Panc1 (cell line): Measurements from ENCODE around the gene PLPP4. TPM values are rescaled to one million over a fixed set of nuclear protein-coding genes. Genes with fewer than 3 reads are reported as not detected.

Experiments used
- ATAC-seq: fragments of 200-7000 bp; cut with Tn5 transposase; 2 replicates; pipeline ENCODE4 v1.9.1; 2020; ENCODE audit warnings: mild to moderate bottlenecking, moderate library complexity
- BruUV-seq: library from RNA; stranded (reverse); fragments of 400-500 nt; replicated peaks from 2 replicates; lab custom pipeline; 2021; lab: Mats Ljungman, UMichigan
- CTCF ChIA-PET: fragments of 300-600 bp; sonication (Branson Sonifier 250); formaldehyde crosslinking; loops from one replicate; lab custom pipeline; 2022; ENCODE audit warnings: antibody characterized with exemption; lab: Charles Lee
- POLR2A ChIA-PET: fragments of 300-600 bp; sonication (Branson Sonifier 250); formaldehyde crosslinking; loops from one replicate; lab custom pipeline; 2022; ENCODE audit warnings: antibody characterized with exemption; lab: Charles Lee
- DNase-seq: peaks from one replicate; pipeline ENCODE4 v3.0.0-alpha.2; 2010; ENCODE audit warnings: low read depth, low spot score
- H3K27ac ChIP-seq: 2 replicates; pipeline ENCODE4 v1.5.1; 2011; ENCODE audit warnings: mild to moderate bottlenecking, low read length, inconsistent platforms
- H3K27me3 ChIP-seq: fragments of 200-500 bp; sonication (Bioruptor generic); 2 replicates; pipeline ENCODE4 v1.6.0; 2014; ENCODE audit warnings: low read length, inconsistent platforms; ENCODE audit not compliant: control insufficient read depth, insufficient read depth
- H3K36me3 ChIP-seq: fragments of 200-500 bp; sonication (Bioruptor generic); 2 replicates; pipeline ENCODE4 v1.5.1; 2014; ENCODE audit warnings: inconsistent platforms, mild to moderate bottlenecking, low read length, moderate library complexity; ENCODE audit not compliant: control insufficient read depth, insufficient read depth
- H3K4me1 ChIP-seq: 2 replicates; pipeline ENCODE4 v1.5.1; 2011; ENCODE audit warnings: inconsistent platforms, mild to moderate bottlenecking, low read length, moderate library complexity; ENCODE audit not compliant: control insufficient read depth, insufficient read depth
- H3K4me3 ChIP-seq, 2 experiments: 2 replicates each; pipeline ENCODE4 v1.5.1; 2011 to 2012; ENCODE audit warnings: low read depth in 2 of 2, low read length in 2 of 2, mild to moderate bottlenecking in 2 of 2, inconsistent platforms in 1 of 2, moderate library complexity in 1 of 2
- H3K9me3 ChIP-seq: fragments of 200-500 bp; sonication (Bioruptor generic); 2 replicates; pipeline ENCODE4 v1.5.1; 2014; ENCODE audit warnings: low read depth, mild to moderate bottlenecking, inconsistent platforms, low read length, moderate library complexity; ENCODE audit not compliant: control insufficient read depth, insufficient read depth
- POLR2AphosphoS5 ChIP-seq: IDR thresholded peaks from 2 replicates; pipeline ENCODE4 v1.6.1; 2012; ENCODE audit warnings: mild to moderate bottlenecking, low read depth, low read length, moderate library complexity
- SIN3A ChIP-seq: IDR thresholded peaks from 2 replicates; pipeline ENCODE4 v1.6.1; 2012; ENCODE audit warnings: low read depth, mild to moderate bottlenecking, low read length, moderate library complexity, borderline replicate concordance; ENCODE audit not compliant: insufficient read depth
- TCF7L2 ChIP-seq: IDR thresholded peaks from 2 replicates; pipeline ENCODE4 v1.6.1; 2011; ENCODE audit warnings: mild to moderate bottlenecking, low read depth, low read length, inconsistent platforms
- in situ Hi-C: cut with HindIII; loops from 2 replicates; pipeline ENCODE4 v1.10.0; 2016; ENCODE audit warnings: low sequenced_read_pairs, low pct_unique_long_range_greater_than_20kb
- intact Hi-C: fragments of 100-400 bp; cut with micrococcal nuclease; formaldehyde crosslinking; loops from one replicate; pipeline ENCODE4 v1.10.0; 2022; ENCODE audit not compliant: unreplicated experiment
- total RNA-seq: library from RNA; stranded (reverse); gene quantifications from one replicate; pipeline ENCODE4 v1.2.1, GENCODE V29; 2021; ENCODE audit not compliant: unreplicated experiment
- TF ChIP-seq, protein P1 (sequence below): fragments of 450-650 bp; IDR thresholded peaks from 2 replicates; pipeline ENCODE4 v1.5.1; 2017; ENCODE audit warnings: mild to moderate bottlenecking
- TF ChIP-seq, protein P2 (sequence below), 2 experiments: IDR thresholded peaks; 2 replicates each; pipeline ENCODE4 v1.6.1; 2011 to 2012; ENCODE audit warnings: low read depth in 2 of 2, control low read depth in 1 of 2, low read length in 1 of 2, mild to moderate bottlenecking in 1 of 2, moderate library complexity in 1 of 2; ENCODE audit not compliant: insufficient read depth in 1 of 2

Gene PLPP4
- total RNA-seq, 1 experiment from 2014 or later = 0.18 TPM

DNA sequence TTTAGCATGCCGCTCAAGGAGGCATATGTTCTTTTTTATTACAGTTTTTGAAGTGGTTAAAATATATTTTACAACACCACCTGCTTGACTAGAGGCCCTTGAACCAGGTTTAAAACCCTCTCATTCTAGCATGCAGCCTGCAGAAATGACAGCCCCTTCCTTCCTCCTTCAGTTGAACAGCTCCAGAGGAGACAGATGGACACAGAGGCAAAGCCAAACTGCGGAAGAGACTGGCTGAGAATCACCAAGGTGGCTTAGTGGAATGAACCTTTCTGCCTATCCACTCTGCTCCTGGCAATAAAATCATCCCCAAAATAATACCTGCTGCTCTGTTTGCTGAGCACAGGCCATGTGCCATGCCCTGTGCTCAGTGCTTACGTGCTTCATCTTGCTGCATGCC is 23.9 kb upstream of the PLPP4 start:
- peaks cover 13% of the 10 kb centered on the region for H3K27me3 ChIP-seq
- POLR2A ChIA-PET = no interaction called here
- H3K27ac ChIP-seq = no peak overlapping the region
- H3K4me1 ChIP-seq = no peaks in the 10 kb centered on the region
- ATAC-seq (no peak), DNase-seq (no peak)
- CTCF ChIA-PET = no interaction called here
- intact Hi-C loops = no loop called here
- H3K36me3 ChIP-seq = no peaks in the 10 kb centered on the region
- TF ChIP-seq, protein P1, sequence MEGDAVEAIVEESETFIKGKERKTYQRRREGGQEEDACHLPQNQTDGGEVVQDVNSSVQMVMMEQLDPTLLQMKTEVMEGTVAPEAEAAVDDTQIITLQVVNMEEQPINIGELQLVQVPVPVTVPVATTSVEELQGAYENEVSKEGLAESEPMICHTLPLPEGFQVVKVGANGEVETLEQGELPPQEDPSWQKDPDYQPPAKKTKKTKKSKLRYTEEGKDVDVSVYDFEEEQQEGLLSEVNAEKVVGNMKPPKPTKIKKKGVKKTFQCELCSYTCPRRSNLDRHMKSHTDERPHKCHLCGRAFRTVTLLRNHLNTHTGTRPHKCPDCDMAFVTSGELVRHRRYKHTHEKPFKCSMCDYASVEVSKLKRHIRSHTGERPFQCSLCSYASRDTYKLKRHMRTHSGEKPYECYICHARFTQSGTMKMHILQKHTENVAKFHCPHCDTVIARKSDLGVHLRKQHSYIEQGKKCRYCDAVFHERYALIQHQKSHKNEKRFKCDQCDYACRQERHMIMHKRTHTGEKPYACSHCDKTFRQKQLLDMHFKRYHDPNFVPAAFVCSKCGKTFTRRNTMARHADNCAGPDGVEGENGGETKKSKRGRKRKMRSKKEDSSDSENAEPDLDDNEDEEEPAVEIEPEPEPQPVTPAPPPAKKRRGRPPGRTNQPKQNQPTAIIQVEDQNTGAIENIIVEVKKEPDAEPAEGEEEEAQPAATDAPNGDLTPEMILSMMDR = no peak
- TF ChIP-seq POLR2AphosphoS5 (no peak), TCF7L2 (no peak), SIN3A (no peak)
- TF ChIP-seq, protein P2, sequence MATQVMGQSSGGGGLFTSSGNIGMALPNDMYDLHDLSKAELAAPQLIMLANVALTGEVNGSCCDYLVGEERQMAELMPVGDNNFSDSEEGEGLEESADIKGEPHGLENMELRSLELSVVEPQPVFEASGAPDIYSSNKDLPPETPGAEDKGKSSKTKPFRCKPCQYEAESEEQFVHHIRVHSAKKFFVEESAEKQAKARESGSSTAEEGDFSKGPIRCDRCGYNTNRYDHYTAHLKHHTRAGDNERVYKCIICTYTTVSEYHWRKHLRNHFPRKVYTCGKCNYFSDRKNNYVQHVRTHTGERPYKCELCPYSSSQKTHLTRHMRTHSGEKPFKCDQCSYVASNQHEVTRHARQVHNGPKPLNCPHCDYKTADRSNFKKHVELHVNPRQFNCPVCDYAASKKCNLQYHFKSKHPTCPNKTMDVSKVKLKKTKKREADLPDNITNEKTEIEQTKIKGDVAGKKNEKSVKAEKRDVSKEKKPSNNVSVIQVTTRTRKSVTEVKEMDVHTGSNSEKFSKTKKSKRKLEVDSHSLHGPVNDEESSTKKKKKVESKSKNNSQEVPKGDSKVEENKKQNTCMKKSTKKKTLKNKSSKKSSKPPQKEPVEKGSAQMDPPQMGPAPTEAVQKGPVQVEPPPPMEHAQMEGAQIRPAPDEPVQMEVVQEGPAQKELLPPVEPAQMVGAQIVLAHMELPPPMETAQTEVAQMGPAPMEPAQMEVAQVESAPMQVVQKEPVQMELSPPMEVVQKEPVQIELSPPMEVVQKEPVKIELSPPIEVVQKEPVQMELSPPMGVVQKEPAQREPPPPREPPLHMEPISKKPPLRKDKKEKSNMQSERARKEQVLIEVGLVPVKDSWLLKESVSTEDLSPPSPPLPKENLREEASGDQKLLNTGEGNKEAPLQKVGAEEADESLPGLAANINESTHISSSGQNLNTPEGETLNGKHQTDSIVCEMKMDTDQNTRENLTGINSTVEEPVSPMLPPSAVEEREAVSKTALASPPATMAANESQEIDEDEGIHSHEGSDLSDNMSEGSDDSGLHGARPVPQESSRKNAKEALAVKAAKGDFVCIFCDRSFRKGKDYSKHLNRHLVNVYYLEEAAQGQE (IDR thresholded peaks at IDR 0.05; ENCODE audit: insufficient read depth in 1 of 2, low read depth in 2 of 2, low read length in 1 of 2) = no peak
- H3K4me3 ChIP-seq = no peak overlapping the region
- no TSS peak for BruUV-seq
- no peaks in the 10 kb centered on the region for H3K9me3 ChIP-seq
- in situ Hi-C loops = no loop called here

DNA sequence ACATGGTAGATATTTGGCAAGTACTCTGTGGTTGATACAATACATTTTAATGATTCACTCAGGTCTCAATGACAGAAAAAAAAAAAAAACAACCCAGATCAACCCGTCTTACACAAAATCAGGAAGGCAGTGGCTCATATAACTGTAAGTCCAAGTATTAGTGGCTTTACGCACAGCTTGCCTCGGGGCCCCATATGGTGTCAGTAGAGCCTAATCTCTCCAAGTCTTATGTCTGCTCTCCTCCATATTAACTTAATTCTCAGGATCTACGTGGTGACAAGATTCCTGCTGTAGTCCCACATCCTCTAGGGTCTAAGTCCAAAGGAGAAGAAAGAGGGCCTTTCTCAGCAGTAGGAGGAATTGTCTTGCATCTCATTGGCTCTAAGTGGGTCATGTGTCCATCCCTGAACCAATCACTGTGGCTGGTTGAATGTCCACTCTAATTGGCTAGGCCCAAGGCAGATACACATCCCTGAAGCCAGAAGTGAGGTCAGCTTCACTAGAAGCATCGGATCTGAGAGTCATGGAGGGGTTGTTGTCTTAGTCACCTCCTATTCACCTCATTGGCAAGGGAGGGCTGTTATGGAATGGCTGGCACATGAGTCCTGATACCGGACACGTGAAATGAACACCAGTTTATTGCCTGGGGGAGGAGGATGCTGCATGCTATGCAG is 20.5 kb upstream of the PLPP4 start:
- in situ Hi-C loops = no loop called here
- Histone ChIP-seq H3K4me1 (no peaks in the 10 kb centered on the region), H3K27ac (no peak overlapping the region), H3K27me3 (no peaks in the 10 kb centered on the region; the same call in 1 of the 2 replicates), H3K4me3 (no peak overlapping the region), H3K9me3 (no peaks in the 10 kb centered on the region), H3K36me3 (no peaks in the 10 kb centered on the region)
- intact Hi-C loops = no loop called here
- TF ChIP-seq, protein P1 = peak; percentile 32
- no peak for TF ChIP-seq SIN3A
- ATAC-seq (no peak), DNase-seq (no peak)
- CTCF ChIA-PET = interaction anchor here (0.5 kb wide), 1 partner anchor 345 kb away, joined by 7 read pairs; no protein-coding TSS in a partner anchor
- POLR2A ChIA-PET = no interaction called here
- no TSS peak for BruUV-seq
